Uterus (tissue), 2 donors: ENCODE data around the gene PRRT4.

Experiments used
- POLR2A ChIP-seq, 2 donors: fragments of 450-650 bp; IDR thresholded peaks; one replicate each; pipeline ENCODE4 v1.6.1; 2016; ENCODE audit warnings: antibody characterized with exemption in 2 of 2, mild to moderate bottlenecking in 1 of 2, moderate library complexity in 1 of 2
- TF ChIP-seq, protein P1 (sequence below), 4 experiments: fragments of 200-600 bp in 2 of 4; fragments of 450-650 bp in 2 of 4; sonication (generic) in 2 of 4; IDR thresholded peaks; one replicate each; pipeline ENCODE4 v1.5.1; 2016 to 2019; ENCODE audit warnings: antibody characterized with exemption in 4 of 4, mild to moderate bottlenecking in 2 of 4, moderate library complexity in 1 of 4

DNA sequence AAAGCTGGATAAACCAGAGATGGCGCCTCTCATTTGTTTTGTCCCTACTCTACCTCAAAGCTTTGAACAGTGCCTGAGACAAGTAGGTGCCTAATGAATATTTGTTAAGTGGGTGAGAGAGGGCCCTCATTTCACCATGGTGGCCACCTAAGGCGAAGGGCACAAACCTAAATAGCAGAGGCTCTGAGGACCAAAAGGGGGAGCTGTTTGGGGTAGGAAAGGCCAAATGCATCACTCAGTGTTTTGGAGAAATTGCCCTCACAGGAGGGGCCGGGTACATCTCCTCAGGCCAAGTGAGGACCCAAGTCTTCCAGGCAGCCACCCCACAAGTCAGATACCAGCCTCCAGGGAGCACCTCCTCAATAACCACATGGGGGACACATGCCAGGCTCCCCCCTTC, 34.3 kb upstream of the PRRT4 start:
- TF ChIP-seq, protein P1, sequence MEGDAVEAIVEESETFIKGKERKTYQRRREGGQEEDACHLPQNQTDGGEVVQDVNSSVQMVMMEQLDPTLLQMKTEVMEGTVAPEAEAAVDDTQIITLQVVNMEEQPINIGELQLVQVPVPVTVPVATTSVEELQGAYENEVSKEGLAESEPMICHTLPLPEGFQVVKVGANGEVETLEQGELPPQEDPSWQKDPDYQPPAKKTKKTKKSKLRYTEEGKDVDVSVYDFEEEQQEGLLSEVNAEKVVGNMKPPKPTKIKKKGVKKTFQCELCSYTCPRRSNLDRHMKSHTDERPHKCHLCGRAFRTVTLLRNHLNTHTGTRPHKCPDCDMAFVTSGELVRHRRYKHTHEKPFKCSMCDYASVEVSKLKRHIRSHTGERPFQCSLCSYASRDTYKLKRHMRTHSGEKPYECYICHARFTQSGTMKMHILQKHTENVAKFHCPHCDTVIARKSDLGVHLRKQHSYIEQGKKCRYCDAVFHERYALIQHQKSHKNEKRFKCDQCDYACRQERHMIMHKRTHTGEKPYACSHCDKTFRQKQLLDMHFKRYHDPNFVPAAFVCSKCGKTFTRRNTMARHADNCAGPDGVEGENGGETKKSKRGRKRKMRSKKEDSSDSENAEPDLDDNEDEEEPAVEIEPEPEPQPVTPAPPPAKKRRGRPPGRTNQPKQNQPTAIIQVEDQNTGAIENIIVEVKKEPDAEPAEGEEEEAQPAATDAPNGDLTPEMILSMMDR (IDR thresholded peaks at IDR 0.05), result no peak
- TF ChIP-seq POLR2A (IDR thresholded peaks at IDR 0.05), result no peak
